Mesodermal cell (in vitro differentiated cells): Measurements from ENCODE around the gene PBX1.

Source experiments
- H3K27ac ChIP-seq: 2 replicates; pipeline ENCODE4 v1.7.0; 2013; ENCODE audit warnings: mild to moderate bottlenecking, low read depth, low read length, moderate library complexity; ENCODE audit not compliant: severe bottlenecking
- H3K36me3 ChIP-seq: 2 replicates; pipeline ENCODE4 v1.7.1; 2013; ENCODE audit warnings: mild to moderate bottlenecking, low read length, moderate library complexity; ENCODE audit not compliant: control insufficient read depth, insufficient read depth
- H3K4me1 ChIP-seq: one replicate; pipeline ENCODE4 v1.7.1; 2013; ENCODE audit warnings: mild to moderate bottlenecking, low read length; ENCODE audit not compliant: insufficient read depth, control insufficient read depth, poor library complexity, severe bottlenecking
- H3K4me3 ChIP-seq: 2 replicates; pipeline ENCODE4 v1.7.0; 2013; ENCODE audit warnings: low read length, control low read depth, mild to moderate bottlenecking; ENCODE audit not compliant: insufficient read depth, poor library complexity, severe bottlenecking; ENCODE audit errors: extremely low read depth
- H3K9me3 ChIP-seq: 2 replicates; pipeline ENCODE4 v1.7.1; 2013; ENCODE audit warnings: mild to moderate bottlenecking, low read length, moderate library complexity; ENCODE audit not compliant: control insufficient read depth
- WGBS, 2 experiments: methylation state at CpG; one replicate each; pipeline ENCODE4 v1.1.5; 2013; ENCODE audit warnings: missing lambda C conversion rate in 2 of 2; ENCODE audit not compliant: insufficient coverage in 2 of 2; 5-methylcytosine and 5-hydroxymethylcytosine counted together

Gene PBX1

GRCh38 chr1:164670786-164671185 is 111.8 kb downstream of the PBX1 start:
- WGBS, 2 experiments: 88 to 100% methylated on average over 1 to 3 of the region's 6 CpGs
- H3K27ac ChIP-seq: peak overlapping the region; percentile 53

GRCh38 chr1:164671323-164671965 is 112.5 kb downstream of the PBX1 start:
- Histone ChIP-seq H3K4me1 (peaks cover 16% of the 10 kb centered on the region), H3K9me3 (no peaks in the 10 kb centered on the region), H3K36me3 (no peaks in the 10 kb centered on the region), H3K27ac (peak overlapping the region; percentile 54), H3K4me3 (no peak overlapping the region)
- WGBS, 2 experiments: 64 to 74% methylated on average over 4 to 5 of the region's 7 CpGs

More at GRCh38 chr1:164670786-164671185, 111.8 kb downstream of the PBX1 start:
- H3K36me3 ChIP-seq: no peaks in the 10 kb centered on the region
- no peaks in the 10 kb centered on the region for H3K9me3 ChIP-seq
- peaks cover 16% of the 10 kb centered on the region for H3K4me1 ChIP-seq
- H3K4me3 ChIP-seq: no peak overlapping the region

GRCh38 chr1:164671966-164672571 is 113.1 kb downstream of the PBX1 start:
- no peak overlapping the region for H3K4me3 ChIP-seq
- no peaks in the 10 kb centered on the region for H3K9me3 ChIP-seq
- WGBS, 2 experiments: 64 to 81% methylated on average over 2 to 7 of the region's 7 CpGs
- peaks cover 16% of the 10 kb centered on the region for H3K4me1 ChIP-seq
- no peaks in the 10 kb centered on the region for H3K36me3 ChIP-seq
- no peak overlapping the region for H3K27ac ChIP-seq

- peaks cover 16% of the 10 kb centered on the region for H3K4me1 ChIP-seq
- WGBS, 2 experiments: 100% methylated on average over 1 to 2 of the region's 3 CpGs
- H3K4me3 ChIP-seq: no peak overlapping the region
- no peaks in the 10 kb centered on the region for H3K9me3 ChIP-seq
- H3K36me3 ChIP-seq: no peaks in the 10 kb centered on the region
- H3K27ac ChIP-seq: no peak overlapping the region
Measured at GRCh38 chr1:164672588-164672987, 113.6 kb downstream of the PBX1 start.

- 85 to 93% methylated on average over 9 to 10 of the region's 14 CpGs for WGBS, 2 experiments
- Histone ChIP-seq H3K4me1 (peaks cover 16% of the 10 kb centered on the region), H3K36me3 (no peaks in the 10 kb centered on the region), H3K27ac (no peak overlapping the region), H3K4me3 (no peak overlapping the region), H3K9me3 (no peaks in the 10 kb centered on the region)
Measured at GRCh38 chr1:164673584-164674214, 114.7 kb downstream of the PBX1 start.

GRCh38 chr1:164675342-164675904 is 116.4 kb downstream of the PBX1 start:
- 90 to 92% methylated on average over 2 of the region's 4 CpGs for WGBS, 2 experiments
- no peaks in the 10 kb centered on the region for H3K36me3 ChIP-seq
- no peaks in the 10 kb centered on the region for H3K9me3 ChIP-seq
- H3K27ac ChIP-seq: no peak overlapping the region
- H3K4me3 ChIP-seq: no peak overlapping the region
- H3K4me1 ChIP-seq: peaks cover 16% of the 10 kb centered on the region

GRCh38 chr1:164678136-164678700 is 119.2 kb downstream of the PBX1 start:
- H3K4me1 ChIP-seq: no peaks in the 10 kb centered on the region
- 97 to 100% methylated on average over 2 to 3 of the region's 5 CpGs for WGBS, 2 experiments
- no peak overlapping the region for H3K27ac ChIP-seq
- no peaks in the 10 kb centered on the region for H3K9me3 ChIP-seq
- no peaks in the 10 kb centered on the region for H3K36me3 ChIP-seq
- H3K4me3 ChIP-seq: no peak overlapping the region

- WGBS, 2 experiments: 81 to 96% methylated on average over 5 of the region's 6 CpGs
- Histone ChIP-seq H3K36me3 (no peaks in the 10 kb centered on the region), H3K9me3 (no peaks in the 10 kb centered on the region), H3K27ac (no peak overlapping the region), H3K4me1 (peaks cover 7% of the 10 kb centered on the region), H3K4me3 (no peak overlapping the region)
Measured at GRCh38 chr1:164682570-164682969, 123.6 kb downstream of the PBX1 start.

GRCh38 chr1:164683235-164683634 is 124.3 kb downstream of the PBX1 start:
- H3K36me3 ChIP-seq: no peaks in the 10 kb centered on the region
- H3K9me3 ChIP-seq: no peaks in the 10 kb centered on the region
- WGBS, 2 experiments: 77 to 96% methylated on average over 3 of the region's 3 CpGs
- H3K27ac ChIP-seq: no peak overlapping the region
- H3K4me1 ChIP-seq: peaks cover 7% of the 10 kb centered on the region
- no peak overlapping the region for H3K4me3 ChIP-seq

GRCh38 chr1:164685266-164686035 is 126.5 kb downstream of the PBX1 start:
- 72 to 100% methylated on average over 2 of the region's 3 CpGs for WGBS, 2 experiments
- H3K9me3 ChIP-seq: no peaks in the 10 kb centered on the region
- H3K4me3 ChIP-seq: no peak overlapping the region
- peak overlapping the region; percentile 3 for H3K27ac ChIP-seq
- no peaks in the 10 kb centered on the region for H3K36me3 ChIP-seq
- peaks cover 12% of the 10 kb centered on the region for H3K4me1 ChIP-seq
